ENCODE measurements around the gene GALNT1. TPM values are rescaled to one million over a fixed set of nuclear protein-coding genes. Genes with fewer than 3 reads are reported as not detected.

The GALNT1 gene
- total RNA-seq, 1 donor from 2014 or later: 47.0 TPM

GRCh38 chr18:35646449-35646848, 64.9 kb downstream of the GALNT1 start:
- intact Hi-C loops (cut with micrococcal nuclease): no loop called here
- no peak for ATAC-seq

GRCh38 chr18:35653392-35654135, 72.0 kb downstream of the GALNT1 start:
- DNase-seq: no peak
- ATAC-seq: no peak
- intact Hi-C loops (cut with micrococcal nuclease): no loop called here

More at GRCh38 chr18:35646449-35646848, 64.9 kb downstream of the GALNT1 start:
- DNase-seq: no peak

- ATAC-seq (no peak), DNase-seq (no peak)
- intact Hi-C loops (cut with micrococcal nuclease): no loop called here
These were observed 76.6 kb downstream of the GALNT1 start for GRCh38 chr18:35658112-35658511.

DNA sequence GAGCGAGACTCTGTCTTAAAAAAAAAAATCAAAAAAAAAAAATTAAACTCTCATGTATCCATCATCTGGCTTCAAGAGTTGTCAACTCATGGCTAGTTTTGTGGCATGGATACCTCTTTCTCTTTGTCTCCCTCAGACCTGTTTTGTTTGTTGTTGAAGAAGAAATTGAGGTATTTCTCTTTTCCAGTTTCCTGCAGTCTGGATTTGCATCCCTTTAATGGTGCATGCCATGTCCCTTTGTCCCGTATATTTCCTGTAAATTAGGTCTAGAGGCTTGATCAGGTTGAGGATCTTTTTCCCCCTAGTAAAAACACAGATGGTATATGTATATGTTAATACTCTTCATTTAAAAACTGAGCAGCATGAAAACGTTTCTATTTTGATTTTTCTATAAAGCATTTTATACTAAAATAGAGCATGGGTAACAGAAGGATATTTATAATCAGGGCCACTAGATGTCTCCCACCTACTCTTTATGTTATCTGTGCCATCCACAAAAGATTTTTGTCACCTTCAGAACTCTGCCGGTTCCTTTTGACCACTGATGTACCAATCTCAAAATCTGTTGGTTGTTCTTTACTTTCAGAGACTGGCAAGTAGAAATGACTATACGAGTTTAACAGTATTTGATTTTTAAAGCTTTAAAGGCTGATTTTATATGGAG, 80.1 kb downstream of the GALNT1 start:
- intact Hi-C loops (cut with micrococcal nuclease): no loop called here
- DNase-seq: no peak
- no peak for ATAC-seq

GRCh38 chr18:35662293-35663062, 80.9 kb downstream of the GALNT1 start:
- no peak for DNase-seq
- no peak for ATAC-seq
- intact Hi-C loops (cut with micrococcal nuclease): no loop called here

- ATAC-seq (no peak), DNase-seq (no peak)
- intact Hi-C loops (cut with micrococcal nuclease): no loop called here
These were observed 90.5 kb downstream of the GALNT1 start for GRCh38 chr18:35671966-35672603.

DNA sequence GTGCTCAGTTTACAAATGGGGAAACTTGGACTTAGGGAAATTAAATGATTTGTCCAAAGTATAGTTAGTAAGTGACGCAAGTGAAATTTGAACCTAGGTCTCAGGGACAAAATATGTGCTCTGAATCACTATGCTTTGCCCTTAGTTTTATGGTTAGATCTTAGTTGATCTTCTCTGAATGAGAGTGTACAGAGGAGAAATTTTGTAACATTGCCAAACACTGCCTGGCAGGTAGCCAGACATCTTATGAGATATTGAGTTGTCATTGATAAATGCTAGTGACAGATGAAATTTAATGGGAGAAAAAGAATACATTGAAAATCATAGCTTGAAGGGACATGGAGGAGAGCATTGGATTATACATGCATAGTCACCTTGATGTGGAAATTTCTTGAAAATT, 91.4 kb downstream of the GALNT1 start:
- ATAC-seq: no peak
- DNase-seq: no peak
- intact Hi-C loops (cut with micrococcal nuclease): no loop called here

DNA sequence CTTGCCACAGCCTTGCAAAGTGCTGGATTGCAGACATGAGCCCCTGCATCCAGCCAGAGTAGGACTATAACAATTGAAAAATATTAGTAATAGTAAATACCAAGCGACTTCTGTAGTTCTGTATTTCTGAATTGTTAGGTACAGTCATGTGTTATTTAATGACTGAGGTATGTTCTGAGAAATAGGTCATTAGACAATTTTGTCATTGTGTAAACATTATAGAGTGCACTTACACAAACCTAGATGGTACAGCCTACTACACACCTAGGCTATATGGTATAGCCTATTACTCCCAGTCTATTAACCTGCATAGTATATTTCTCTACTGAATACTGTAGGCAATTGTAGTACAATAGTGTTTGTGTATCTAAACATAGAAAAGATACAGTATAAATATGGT, 92.1 kb downstream of the GALNT1 start:
- DNase-seq: no peak
- ATAC-seq: no peak
- intact Hi-C loops (cut with micrococcal nuclease): no loop called here

DNA sequence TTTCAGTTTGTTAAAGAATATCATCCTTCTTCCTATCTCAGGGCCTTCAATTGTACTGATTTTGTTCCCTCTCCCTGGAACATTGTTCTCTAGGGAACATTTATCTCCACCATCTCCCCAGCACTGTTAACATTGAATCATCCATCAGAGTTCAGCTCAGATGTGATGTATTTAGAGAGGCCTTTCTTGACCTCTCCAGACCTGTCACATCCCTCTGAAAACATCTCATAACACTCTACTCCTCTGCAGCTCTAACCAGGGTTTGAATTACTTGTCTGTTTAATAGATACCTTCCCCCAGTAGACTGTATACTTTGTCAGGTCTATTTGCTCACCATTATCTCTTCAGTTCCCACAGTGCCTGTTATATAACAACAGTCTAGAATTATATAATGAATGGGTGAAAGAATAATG, 98.6 kb downstream of the GALNT1 start:
- ATAC-seq: no peak
- intact Hi-C loops (cut with micrococcal nuclease): no loop called here
- DNase-seq: no peak

- intact Hi-C loops (cut with micrococcal nuclease): no loop called here
- ATAC-seq (no peak), DNase-seq (no peak)
These were observed 100.8 kb downstream of the GALNT1 start for GRCh38 chr18:35682281-35682867.

DNA sequence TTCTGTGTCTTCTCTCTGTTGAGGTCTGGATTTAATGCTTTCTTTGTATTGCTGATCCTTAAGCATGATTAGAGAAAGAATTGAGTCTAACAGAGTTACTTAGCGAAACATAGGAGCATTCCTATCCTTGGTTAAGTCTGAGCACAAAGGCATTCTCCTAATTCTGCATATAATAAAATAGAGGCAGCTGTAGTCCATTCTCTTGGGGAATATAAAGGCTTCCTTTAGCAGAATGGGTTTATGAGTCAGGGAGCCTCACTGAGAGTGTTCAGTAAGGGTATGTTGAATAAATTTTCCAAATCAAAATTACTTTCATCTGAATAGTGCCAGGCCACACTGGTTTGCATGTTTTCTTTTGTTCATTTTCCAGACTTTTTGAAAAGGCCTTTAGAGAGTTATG, 101.5 kb downstream of the GALNT1 start:
- DNase-seq: no peak
- intact Hi-C loops (cut with micrococcal nuclease): no loop called here
- no peak for ATAC-seq

- intact Hi-C loops (cut with micrococcal nuclease): no loop called here
- DNase-seq (no peak), ATAC-seq (no peak)
These were observed 107.2 kb downstream of the GALNT1 start for GRCh38 chr18:35688757-35689156.

DNA sequence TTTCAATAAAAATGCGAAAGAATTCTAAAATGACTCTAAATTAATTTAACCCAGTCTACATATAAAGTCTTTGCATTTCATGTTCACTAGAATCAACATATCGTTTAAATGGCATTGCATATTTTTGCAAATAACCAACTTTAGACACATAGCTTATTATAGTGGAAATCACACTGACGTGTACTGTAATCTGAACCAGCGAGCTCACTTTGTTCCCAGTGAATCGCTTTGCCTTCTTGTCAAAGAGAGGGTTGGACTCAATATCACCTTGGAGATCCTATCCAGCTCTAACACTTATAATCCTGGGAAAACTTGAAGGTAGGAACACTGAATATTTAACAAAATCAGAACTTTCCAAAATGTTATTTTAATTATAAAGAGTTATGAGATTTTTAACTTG, 108.2 kb downstream of the GALNT1 start:
- intact Hi-C loops (cut with micrococcal nuclease): no loop called here
- ATAC-seq: no peak
- DNase-seq: no peak

GRCh38 chr18:35691625-35692024, 110.1 kb downstream of the GALNT1 start:
- DNase-seq (no peak), ATAC-seq (no peak)
- intact Hi-C loops (cut with micrococcal nuclease): no loop called here

- no peak for ATAC-seq
- intact Hi-C loops (cut with micrococcal nuclease): no loop called here
- DNase-seq: no peak
These were observed 111.3 kb downstream of the GALNT1 start for GRCh38 chr18:35692866-35693265.

GRCh38 chr18:35693829-35694228, 112.3 kb downstream of the GALNT1 start:
- intact Hi-C loops (cut with micrococcal nuclease): no loop called here
- no peak for ATAC-seq
- DNase-seq: no peak

DNA sequence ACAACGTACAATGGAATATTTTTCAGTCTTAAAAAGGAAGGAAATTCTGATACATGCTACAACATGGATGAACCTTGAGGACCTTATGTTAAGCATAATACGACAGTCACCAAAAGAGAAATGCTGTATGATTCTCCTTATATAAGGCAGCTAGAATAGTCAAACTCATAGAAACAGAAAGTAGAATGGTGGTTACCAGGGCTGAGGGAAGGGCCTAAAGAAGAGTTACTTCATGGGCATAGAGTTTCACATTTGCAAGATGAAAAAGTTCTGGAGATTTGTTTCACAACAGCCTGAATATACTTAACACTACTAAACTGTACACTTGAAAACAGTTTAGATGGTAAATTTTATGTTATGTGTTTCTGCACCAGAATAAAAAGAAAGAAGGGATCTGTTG, 113.3 kb downstream of the GALNT1 start:
- ATAC-seq: no peak
- DNase-seq: no peak
- intact Hi-C loops (cut with micrococcal nuclease): no loop called here

DNA sequence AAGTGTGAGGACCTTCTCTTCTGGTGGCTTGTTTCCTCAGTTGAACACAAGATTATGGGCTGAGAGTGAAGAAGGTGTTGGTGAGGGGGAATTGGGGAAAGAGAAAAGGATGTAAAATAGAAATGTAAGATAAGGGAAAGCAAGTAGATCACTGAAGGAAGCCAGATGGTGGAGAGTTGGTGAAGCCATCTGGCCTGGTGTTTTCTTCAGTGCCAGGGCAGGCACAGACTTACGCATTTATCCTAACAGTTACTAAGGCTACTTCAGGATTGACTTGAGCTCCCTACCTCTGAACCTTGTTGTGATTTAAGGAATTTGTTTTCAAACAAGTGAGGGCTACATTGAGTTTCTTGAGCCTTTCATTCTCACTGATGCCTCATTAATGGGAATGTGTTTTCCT, 113.8 kb downstream of the GALNT1 start:
- ATAC-seq (peak; percentile 7), DNase-seq (no peak)
- intact Hi-C loops (cut with micrococcal nuclease): no loop called here

DNA sequence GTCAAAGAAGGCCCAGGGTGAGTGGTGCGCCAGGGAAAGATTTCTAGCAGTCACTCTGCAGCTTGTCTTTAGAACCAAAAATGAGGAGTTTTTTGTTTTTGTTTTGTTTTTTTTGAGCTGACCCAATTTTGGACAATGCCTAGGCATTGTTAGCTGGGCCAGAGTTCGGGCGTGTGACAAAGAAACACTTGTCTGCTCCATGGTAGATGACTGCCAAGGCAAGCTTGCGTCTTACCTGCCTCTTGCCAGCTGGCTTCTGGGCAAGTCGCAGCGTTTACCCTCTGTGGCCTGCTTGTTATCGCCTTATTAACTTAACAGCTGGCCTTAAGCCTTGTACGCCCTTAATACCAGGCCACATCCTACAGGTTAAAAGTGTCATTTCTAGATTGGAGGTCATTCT, 114.3 kb downstream of the GALNT1 start:
- intact Hi-C loops (cut with micrococcal nuclease): no loop called here
- ATAC-seq: peak; percentile 98
- DNase-seq: peak; percentile 85

Data from left ventricle myocardium superior (tissue), 1 donor.